ENCODE data around the gene SNCAIP. TPM values are rescaled to one million over a fixed set of nuclear protein-coding genes. Genes with fewer than 3 reads are reported as not detected.
"Not testable (repeated sequence)": the region's sequence is repeated elsewhere in the genome, so short reads cannot be mapped to it uniquely, and the experiment has no call there.

SNCAIP gene
- polyA plus RNA-seq, 10 donors, result 8.1 to 14.1 (median 11.2) TPM

- DNase-seq, result no peak
Observed at GRCh38 chr5:122457178-122457826, 145.3 kb downstream of the SNCAIP start.

- DNase-seq, result no peak
Observed at GRCh38 chr5:122458278-122458872, 146.3 kb downstream of the SNCAIP start.

DNA sequence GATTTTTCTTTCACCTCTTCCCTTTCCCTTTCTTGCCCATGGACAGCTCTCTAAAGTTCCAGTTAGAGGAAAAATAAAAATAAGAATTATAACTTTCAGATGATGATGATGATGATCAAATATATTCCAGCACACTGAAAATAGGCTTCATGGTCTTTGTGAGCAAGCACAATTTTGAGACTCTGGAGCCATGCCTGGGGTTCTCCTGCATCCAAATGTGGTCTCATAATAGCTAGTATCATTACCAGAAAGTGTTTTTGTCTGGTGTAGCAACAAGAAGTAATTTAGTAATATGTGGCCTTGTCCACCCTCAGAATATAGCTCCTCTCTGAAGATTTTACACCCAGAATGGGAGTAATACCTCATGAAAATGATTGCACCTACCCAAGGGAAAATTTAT lies 150.4 kb downstream of the SNCAIP start:
- DNase-seq, result no peak

- DNase-seq, result no peak
Observed at GRCh38 chr5:122463221-122463620, 151.2 kb downstream of the SNCAIP start.

DNA sequence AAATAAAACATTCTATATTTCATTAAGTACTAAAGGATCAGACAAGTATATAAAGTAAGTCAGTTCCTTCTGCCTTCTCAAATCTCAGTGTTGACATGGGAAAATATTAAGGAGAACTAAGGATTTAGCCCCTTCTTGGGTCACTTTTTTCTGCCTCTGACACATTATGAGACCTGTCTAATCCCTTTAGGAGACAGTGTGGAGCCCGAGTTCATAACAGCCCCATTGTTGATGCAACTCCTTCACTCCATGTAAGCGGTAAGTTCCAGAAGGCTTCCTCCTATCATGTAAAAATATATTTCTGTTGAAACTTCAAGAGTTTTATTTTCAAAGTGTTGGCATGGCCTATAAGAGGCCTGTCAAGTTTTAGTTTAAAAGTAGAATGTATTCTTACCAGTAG lies 152.2 kb downstream of the SNCAIP start:
- DNase-seq, result no peak

GRCh38 chr5:122465031-122465577 lies 153.1 kb downstream of the SNCAIP start:
- no peak for DNase-seq

DNA sequence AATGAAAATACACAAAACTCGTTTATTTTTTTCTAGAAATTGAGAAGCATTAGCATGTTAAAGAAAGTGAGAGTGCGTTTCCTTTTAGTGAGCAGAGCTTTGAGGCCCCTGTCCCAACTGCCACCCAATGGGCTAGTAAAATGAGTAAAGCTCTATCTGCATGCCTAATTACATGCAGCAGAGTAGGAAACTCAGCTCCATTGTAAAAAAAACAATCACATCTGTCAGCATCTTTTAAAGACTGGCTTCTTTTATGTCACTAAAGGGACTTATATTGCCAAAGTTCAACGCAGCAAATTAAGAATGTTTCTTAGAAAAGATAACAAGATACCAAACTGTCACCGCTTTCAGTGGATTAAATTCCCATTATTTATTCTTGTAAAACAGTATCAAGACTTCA lies 154.0 kb downstream of the SNCAIP start:
- no peak for DNase-seq

DNA sequence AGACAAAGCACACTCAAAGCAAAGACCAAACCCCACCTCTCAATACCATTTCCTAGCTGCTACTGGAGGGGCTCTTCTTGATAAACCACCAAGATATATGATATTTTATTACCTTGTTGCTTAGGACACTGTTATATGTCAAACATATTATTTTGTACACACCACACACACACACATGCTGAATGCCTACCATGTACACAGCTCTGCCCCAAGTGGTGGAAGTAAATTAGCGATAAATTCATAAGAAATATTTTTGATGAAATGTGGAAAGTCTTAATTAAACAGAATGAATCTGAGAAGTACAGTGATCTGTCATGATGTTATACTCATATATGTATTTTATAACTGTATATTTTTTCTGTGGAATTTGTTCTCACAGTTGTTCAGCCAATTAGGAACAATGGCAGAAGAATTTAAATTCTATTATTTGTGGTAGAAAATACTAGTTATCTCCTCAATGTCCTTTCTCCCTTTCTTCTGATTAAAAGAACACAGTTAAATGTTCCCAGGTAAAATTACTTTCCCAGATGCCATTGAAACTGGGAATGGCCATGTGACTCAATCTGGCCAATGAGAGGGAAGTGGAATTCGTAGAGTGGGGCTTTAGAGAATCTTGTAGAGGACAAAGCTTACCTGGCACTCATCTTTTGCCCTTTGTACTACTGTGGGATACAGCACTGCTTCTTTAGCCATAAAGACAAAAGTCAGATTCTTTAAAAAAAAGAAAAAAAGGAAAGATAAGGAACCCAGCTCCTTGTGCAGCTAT lies 156.5 kb downstream of the SNCAIP start:
- DNase-seq, result no peak

GRCh38 chr5:122469384-122469919 lies 157.4 kb downstream of the SNCAIP start:
- no peak for DNase-seq

GRCh38 chr5:122470365-122470764 lies 158.3 kb downstream of the SNCAIP start:
- DNase-seq, result peak in 1 of 3 donors; percentile 42

GRCh38 chr5:122471031-122471751 lies 159.2 kb downstream of the SNCAIP start:
- peak in 1 of 3 donors; percentile 31 for DNase-seq

- DNase-seq, result no peak
Observed at GRCh38 chr5:122471752-122472061, 159.7 kb downstream of the SNCAIP start.

GRCh38 chr5:122473138-122473843 lies 161.3 kb downstream of the SNCAIP start:
- peak in 1 of 3 donors; percentile 23 for DNase-seq

- no peak for DNase-seq
Observed at GRCh38 chr5:122473941-122474340, 161.9 kb downstream of the SNCAIP start.

DNA sequence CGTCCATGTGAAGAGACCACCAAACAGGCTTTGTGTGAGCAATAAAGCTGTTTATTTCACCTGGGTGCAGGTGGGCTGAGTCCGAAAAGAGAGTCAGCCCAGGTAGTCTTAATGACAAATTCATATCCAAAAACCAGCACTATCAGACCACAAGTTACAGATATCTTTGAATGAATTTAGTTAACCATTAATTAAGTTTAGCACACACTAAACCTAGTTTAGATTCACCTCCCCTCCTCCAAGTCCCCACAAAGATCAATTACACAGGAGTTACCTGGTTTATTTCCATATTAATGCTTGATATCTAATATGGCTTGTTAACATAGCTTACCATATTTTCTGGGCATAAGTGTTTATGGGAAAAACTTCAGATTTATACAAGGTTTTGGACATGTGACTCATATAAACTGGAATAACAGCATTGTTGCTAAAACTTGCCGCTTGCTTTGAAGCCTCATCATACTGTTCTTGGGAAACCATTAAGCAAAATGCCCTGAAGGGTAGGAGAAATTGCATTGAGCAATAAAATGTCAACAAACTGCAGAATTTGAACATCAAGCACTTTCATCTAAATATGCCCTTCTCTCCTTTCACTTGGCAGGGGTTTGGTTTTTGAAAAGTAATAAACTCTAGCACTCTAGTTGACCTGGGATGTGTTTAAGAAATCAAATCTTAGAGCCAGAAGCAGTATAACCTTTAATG lies 166.9 kb downstream of the SNCAIP start:
- DNase-seq, result no peak

DNA sequence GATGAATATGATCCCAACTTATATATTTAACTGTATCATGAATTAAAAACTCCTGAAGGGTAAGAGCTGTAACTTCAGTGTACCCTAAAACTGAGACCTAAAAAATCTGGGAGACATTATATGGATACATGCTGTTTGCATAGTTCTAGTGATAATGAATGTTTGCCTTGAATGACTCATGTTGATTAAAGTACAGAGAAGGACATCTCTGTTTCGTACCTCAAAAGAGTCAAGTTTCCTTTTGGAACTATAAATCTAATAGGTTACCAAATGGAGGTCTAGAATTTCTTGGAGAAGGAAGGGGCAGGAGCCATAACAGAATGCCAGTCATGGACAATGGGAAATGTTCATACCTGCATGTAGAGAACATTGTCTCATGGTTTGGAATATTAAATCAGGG lies 168.1 kb downstream of the SNCAIP start:
- no peak for DNase-seq

DNA sequence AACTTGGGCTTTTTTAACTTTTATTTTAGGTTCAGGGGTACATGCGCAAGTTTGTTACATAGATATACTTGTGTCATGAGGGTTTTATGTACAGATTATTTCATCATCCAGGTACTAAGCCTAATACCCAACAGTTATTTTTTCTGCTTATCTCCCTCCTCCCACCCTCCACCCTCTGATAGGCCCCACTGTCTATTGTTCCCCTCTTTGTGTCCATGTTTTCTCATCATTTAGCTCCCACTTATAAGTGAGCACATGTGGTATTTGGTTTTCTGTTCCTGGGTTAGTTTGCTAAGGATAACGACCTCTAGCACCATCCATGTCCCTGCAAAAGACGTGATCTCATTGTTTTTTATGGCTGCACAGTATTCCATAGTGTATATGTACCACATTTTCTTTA lies 172.1 kb downstream of the SNCAIP start:
- DNase-seq, result no peak

DNA sequence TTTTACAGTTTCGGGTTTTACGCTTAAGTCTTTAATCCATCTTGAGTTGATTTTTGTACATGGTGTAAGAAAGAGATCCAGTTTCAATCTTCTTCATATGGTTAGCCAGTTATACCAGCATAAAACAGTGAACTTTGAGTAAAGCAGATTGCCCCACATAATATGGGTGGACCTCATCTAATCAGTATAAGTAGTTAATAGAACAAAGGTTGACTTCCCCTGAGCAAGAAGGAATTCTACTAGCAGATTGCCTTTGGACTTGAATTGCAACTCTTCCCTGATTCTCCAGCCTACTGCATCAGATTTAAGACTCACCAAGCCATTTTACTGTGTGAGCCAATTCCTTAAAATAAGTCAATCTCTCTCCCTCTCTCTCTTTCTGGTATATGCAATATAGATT lies 173.2 kb downstream of the SNCAIP start:
- DNase-seq, result no peak

DNA sequence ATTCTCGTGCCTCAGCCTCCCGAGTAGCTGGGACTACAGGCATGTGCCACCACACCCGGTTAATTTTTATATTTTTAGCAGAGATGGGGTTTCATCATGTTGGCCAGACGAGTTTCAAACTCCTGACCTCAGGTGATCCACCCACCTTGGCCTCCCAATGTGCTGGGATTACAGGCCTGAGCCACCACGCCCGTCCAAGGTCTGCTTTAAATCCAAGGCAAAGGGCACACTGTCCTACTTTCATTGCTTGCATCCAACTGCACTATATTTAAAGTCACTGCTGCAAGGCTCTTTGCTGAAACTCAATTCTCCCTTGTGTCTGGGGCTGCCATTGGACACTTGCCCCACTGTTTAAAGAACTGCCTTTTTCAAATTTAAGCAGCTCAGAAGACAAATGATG lies 174.6 kb downstream of the SNCAIP start:
- DNase-seq, result not testable (repeated sequence)

GRCh38 chr5:122490718-122491117 lies 178.7 kb downstream of the SNCAIP start:
- DNase-seq, result no peak

DNA sequence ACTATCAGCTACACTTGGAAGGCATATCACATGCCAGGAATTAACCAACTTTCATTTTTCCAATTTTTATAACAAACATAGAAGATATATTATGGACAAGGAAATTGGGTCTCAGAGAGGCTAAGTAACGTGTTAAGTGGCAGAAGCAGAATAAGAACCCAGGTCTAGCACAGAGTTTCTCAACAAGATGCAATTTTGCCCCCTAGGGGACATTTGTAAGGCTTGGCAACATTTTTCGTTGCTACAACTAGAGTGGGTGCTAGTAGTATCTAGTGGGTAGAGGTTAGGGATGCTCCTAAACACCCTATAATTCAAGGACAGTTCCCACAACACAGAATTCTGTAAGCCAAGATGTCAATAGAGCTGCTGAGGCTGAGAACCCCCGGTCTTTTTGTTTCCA lies 180.6 kb downstream of the SNCAIP start:
- no peak for DNase-seq
